ENCODE results near the gene TTYH1.
A peak's percentile ranks its signal among the peaks of the same experiment; 100 is the strongest.

The TTYH1 gene

GRCh38 chr19:54448040-54448773 lies 32.9 kb downstream of the TTYH1 start:
- no peak for DNase-seq

- DNase-seq = peak; percentile 82
Observed at GRCh38 chr19:54448774-54449700, 33.8 kb downstream of the TTYH1 start, which contains the start of gene LENG8. TSS of gene LENG8 (plus strand) at chr19:54449199. CDS start at chr19:54451345, 2,146 bp downstream.

GRCh38 chr19:54449701-54450069 lies 34.4 kb downstream of the TTYH1 start:
- DNase-seq = no peak

GRCh38 chr19:54451331-54451871 lies 36.1 kb downstream of the TTYH1 start:
- DNase-seq = no peak

GRCh38 chr19:54451997-54452396 lies 36.7 kb downstream of the TTYH1 start:
- no peak for DNase-seq

GRCh38 chr19:54452626-54453025 lies 37.4 kb downstream of the TTYH1 start:
- no peak for DNase-seq

- no peak for DNase-seq
Observed at GRCh38 chr19:54453921-54454780, 38.9 kb downstream of the TTYH1 start.

- DNase-seq = no peak
Observed at GRCh38 chr19:54454781-54455675, 39.8 kb downstream of the TTYH1 start.

- no peak for DNase-seq
Observed at GRCh38 chr19:54455786-54456422, 40.6 kb downstream of the TTYH1 start.

GRCh38 chr19:54456423-54457373 lies 41.4 kb downstream of the TTYH1 start:
- DNase-seq = no peak

GRCh38 chr19:54457773-54458647 lies 42.7 kb downstream of the TTYH1 start:
- no peak for DNase-seq

- no peak for DNase-seq
Observed at GRCh38 chr19:54458648-54459281, 43.5 kb downstream of the TTYH1 start.

- no peak for DNase-seq
Observed at GRCh38 chr19:54459282-54460229, 44.3 kb downstream of the TTYH1 start.

GRCh38 chr19:54460230-54461005 lies 45.2 kb downstream of the TTYH1 start:
- DNase-seq = no peak

- no peak for DNase-seq
Observed at GRCh38 chr19:54461210-54461609, 45.9 kb downstream of the TTYH1 start.

GRCh38 chr19:54461613-54462012 lies 46.3 kb downstream of the TTYH1 start:
- DNase-seq = no peak
